ENCODE measurements around the gene PACS1. TPM values are rescaled to one million over a fixed set of nuclear protein-coding genes. Genes with fewer than 3 reads are reported as not detected.
A peak's percentile ranks its signal among the peaks of the same experiment; 100 is the strongest.

PACS1 gene
- total RNA-seq, 1 experiment from 2014 or later, result 13.0 TPM

DNA sequence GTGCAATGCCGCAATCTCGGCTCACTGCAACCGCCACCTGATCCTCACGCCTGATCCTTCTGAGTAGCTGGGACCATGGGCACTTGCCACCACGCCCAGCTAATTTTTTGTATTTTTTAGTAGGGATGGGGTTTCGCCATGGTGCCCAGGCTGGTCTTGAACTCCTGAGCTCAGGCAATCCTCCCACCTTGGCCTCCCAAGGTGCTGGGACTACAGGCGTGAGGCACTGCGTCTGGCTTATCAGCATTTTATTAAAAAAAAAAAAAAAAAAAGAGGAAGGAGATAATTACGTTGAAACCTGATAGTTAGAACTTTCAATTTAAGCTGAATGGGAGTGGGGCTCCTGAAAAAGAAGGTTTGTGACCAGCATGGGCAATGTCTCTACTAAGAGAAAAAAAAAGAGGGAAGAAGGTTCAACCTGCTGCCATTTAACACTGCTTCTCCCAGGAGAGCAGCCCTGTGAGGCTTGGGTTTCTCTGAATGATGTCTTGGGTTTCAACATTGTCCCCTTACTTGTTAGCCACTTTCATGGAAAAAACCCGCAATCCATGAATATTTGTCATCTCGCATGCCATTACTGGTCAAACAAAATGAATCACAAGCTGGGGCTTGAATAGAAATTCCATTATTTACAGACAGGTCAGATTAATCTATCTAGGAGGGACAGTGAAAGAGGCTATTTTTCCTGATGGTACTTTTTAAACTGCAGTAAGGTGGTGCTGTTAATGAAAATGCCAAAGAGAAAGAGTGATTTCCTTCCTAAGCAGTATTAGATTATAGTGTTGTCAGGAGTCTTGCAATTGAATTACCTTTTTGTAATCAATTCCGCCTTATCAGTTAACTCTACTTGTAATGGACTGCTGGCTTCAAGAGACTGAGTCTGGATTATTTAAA, 72.5 kb downstream of the PACS1 start:
- DNase-seq (ENCODE audit: low read depth), result peak; percentile 25

DNA sequence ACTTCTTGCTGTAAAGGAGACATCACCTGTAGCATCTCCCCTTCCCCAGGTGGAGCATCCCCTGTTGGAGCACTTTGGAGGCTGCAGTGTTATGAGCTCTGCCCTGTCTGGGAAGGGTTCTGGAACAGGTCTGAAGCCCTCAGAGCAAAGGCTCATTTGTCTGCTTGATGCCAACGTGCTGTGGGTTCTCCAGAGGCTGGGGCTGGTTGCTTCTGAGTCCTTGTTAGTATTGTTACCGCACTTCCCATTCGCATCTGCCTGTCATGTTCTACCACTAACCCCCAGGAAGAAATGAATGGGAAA, 73.1 kb downstream of the PACS1 start:
- DNase-seq (ENCODE audit: low read depth), result no peak

DNA sequence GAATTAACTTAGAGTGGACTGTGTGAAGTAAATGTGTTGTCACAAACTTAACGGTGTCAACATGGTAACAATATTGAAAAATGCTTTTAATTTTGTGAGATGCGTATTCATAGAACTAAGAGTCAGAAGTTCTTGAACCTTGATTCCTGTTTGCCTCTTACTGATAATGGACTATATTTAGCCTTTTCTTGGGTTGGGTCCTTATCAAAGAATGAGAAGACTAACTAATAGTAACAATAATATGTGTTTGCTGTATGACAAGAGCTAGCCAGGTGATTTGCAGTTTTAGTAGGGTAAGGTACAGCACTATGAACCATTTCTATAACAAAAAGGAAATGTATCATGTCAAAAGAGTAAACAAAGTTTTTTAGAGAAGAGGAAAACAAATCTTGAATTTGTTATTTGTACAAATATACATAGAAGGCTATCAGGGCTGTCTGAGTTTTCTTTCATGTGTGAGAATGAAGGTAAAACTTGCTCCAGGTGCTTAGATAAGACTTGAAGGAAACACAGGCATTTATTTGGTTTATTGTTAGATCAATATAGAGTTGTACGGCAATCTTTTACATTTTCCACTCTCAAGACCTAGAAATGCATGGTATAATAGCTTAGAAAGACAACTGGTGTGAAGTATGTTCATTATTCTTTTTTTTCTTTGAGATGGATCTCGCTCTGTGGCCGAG, 74.1 kb downstream of the PACS1 start:
- DNase-seq (ENCODE audit: low read depth), result no peak

DNA sequence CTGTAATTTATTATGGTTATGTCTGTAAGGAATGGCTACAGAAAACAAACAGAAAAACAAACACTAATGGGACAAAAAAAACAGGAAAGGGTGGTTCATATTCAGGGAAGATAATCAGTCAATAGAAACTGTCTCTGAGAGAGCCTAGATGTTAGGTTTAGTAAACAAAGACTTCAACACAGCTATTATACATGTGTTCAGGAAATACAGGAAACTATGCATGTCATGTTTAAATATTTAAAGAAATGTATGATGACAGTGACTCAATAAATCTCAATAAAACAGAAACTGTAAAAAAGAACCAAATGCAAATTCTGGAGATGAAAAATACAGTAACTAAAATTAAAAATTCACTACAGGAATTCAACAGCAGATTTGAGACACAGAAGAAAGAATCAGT, 76.0 kb downstream of the PACS1 start:
- no peak for DNase-seq (ENCODE audit: low read depth)

DNA sequence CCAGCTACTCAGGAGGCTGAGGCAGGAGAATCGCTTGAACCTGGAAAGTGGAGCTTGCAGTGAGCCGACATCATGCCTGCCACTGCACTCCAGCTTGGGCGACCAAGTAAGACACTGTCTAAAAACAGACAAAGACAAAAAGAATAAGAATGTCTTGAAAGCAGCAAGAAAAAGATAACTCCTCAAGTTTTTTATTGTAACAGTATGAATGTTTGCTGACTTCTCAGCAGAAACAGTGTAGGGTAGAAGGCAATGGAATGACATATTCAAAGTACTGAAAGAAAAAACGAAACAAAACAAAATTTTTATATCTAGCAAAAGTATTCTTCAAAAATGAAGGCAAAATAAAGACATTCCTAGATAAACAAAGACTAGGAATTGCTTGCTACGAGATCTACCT, 76.9 kb downstream of the PACS1 start:
- DNase-seq (ENCODE audit: low read depth), result no peak

DNA sequence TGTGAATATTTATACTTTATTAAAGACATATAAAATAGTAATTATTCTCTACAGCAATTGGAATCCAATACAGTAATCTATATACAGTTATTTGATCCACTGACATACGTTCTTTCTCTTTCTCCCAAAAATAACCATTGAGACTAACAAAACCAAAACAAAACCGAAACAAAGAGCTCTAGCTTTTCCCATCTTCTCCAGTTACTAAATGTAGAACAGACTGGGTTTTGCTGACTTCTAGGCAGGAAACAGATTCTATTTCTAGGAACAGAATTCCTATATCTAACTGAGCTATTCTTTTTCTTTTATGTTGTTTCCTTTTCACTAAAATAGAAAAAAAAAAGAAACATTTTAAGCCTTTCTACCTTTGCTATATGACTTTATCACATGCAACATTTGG, 80.1 kb downstream of the PACS1 start:
- no peak for DNase-seq (ENCODE audit: low read depth)

DNA sequence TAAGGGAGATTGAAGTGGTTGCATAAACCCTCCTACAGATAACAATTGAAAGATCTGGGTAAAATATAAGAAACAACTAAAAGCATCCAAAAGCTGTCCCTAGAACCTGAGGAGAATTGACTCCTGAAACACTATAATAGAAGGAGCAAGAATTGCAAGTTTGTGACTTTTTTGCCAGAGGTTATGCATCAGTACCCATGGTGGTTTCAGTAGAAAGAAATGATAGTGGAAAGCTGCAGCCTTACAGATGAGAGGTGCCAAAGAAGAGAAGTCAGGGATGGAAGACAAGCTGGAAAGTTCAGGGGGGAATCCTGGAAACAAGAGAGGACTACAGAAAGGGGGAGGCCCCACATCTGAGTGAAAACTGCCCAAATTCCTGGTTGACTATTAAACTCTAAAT, 80.7 kb downstream of the PACS1 start:
- no peak for DNase-seq (ENCODE audit: low read depth)

DNA sequence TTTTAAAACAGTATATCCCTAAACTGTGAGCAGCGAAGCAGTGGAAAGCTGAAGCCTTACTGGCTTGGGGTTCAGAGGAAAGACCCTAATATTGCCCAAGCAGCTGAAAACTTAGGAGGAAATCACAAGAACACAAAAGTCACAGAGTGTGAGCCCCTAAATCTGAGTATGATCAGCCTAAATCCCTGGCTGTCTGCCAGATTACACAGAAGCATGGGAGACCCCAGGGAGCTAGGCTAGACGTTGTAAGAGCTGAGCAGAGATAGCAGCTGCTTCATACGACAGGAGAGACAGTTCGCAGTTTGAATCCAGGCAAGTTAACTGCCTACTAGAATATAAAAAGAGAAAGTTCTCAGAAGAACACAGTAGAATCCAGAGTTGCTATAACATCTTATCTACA, 81.2 kb downstream of the PACS1 start:
- DNase-seq (ENCODE audit: low read depth), result no peak

DNA sequence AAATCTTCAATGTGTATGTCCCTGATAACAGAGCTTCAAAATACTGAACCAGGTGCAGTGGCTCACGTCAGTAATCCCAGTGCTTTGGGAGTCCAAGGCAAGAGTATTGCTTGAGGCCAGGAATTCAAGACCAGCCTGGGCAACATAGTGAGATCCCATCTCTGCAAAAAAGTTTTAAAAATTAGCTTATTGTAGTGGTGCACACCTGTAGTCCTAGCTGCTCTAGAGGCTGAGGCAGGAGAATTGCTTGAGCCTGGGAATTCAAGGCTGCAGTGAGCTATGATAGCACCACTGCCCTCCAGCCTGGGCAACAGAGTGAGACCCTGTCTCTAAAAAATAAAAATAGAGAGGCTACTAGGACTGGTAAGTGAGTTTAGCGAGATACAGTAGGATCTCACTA, 84.0 kb downstream of the PACS1 start:
- no peak for DNase-seq (ENCODE audit: low read depth)

DNA sequence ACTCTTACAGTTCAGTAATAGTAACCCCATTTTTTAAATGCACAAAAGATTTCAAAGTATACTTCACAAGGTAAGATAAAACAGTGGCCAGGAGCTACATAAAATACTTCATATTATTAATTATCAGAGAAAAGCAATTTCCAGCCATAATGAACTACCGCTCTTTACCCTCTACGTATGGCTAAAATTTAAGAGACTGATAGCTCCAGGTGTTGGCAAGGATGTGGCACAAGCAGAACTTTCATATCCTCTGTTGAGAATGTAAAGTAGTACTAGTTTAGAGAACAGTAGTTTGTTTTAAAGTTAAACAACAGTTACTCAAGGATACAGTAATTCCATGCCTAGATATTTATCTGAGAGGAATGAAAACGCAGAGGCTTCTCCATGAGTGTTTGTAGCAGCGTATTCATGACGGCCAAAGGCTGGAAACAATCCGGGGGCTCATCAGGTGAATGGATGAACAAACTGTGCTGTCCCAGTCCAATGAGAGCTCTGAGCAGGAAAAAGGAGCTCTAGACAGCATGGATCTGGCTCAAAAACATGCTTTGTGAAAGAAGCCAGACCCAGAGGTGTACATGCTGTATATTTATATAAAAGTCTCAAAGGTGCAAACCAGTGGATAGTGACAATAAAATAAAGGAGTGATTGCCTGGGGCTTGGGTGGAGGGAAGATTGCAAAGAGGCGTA, 85.5 kb downstream of the PACS1 start:
- DNase-seq (ENCODE audit: low read depth), result no peak

DNA sequence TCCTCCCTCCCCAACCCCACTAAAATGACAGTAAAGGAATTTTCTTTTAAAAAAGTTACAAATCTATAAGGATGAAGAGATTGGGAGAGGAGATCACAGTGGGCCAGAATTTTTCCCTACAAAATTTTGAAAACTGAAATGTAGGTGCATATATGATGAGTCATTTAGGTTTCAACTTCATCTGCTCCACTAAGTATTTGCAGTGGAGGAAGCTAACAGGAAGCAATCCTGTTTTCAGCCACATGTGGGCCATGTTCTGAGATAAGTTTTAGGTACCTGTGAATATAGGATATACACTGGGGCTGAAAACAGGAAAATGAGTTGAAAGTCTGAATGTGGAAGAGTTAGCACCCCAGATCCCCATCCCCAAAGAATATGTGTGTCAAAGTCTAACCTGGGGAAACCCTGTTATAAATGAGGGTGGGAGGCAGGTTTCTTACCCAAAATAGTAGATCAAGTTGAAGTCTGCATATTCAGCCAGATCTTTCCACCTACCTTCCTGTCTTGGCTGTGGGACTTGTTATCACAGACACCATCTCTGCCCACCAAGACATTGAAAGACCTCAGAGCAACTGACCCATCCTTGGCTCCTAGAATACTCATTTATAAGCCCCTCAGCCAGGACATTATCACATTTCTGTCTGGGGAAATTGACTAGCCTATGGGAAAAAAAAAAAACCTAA, 87.3 kb downstream of the PACS1 start:
- DNase-seq (ENCODE audit: low read depth), result no peak

DNA sequence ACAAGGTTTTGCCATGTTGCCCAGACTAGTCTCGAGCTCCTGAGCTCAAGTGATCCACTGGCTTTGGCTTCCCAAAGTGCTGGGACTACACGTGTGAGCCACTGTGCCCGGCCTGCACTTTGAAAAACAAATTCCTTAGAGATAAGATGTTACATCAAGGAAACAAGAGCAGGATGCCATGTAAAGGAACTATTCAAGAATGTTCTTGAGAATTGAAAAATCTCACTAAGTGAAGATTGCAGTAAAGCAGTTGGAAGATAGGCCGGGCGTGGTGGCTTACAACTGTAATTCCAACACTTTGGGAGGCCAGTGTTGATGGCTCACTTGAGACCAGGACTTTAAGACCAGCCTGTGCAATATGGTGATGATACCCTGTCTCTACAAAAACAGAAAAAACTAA, 88.1 kb downstream of the PACS1 start:
- DNase-seq (ENCODE audit: low read depth), result no peak

DNA sequence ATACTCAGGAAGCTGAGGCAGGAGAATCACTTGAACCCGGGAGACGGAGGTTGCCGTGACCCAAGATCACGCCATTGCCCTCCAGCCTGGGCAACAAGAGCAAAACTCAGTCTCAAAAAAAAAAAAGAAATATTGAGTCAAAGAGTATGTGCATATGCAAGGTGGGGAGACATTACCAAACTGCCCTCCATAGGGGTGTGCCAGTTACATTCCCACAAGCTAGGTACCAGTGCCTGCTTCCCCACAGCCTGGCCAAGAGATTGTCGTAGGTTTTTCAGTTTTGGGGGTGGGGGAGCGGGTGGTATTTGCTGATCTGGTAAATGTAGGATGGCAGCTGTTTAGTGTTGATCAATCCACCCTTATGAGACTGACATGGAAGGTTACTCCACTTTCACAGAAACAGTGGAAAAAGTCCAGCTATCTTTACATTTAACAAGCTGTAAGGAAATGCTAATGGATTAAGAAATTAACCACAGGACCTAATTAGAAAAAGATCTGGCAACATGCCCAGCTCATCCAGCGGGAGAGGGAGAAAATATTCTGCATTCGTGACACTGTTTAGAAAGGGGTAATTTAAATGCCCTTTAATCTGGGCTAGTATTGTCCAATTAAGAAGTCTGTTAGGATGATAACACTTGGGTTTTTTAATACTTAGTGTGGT, 89.4 kb downstream of the PACS1 start:
- DNase-seq (ENCODE audit: low read depth), result no peak

DNA sequence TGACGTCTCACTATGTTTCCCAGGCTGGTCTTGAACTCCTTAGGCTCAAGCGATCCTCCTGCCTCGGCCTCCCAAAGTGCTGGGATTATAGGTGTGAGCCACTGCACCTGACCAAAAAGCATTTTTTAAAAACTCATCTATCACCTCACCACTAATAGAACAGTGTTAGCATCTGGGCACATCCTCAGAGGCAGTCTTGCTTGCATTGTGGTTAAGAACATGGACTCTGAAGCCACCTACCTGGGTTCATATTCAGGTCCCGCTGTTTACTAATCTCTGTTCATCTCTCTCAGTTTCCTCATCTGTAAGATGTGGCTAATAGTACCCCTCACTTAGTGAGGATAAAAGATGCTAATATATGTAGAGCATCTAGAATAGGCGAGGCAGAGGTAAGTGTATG, 90.6 kb downstream of the PACS1 start:
- no peak for DNase-seq (ENCODE audit: low read depth)

DNA sequence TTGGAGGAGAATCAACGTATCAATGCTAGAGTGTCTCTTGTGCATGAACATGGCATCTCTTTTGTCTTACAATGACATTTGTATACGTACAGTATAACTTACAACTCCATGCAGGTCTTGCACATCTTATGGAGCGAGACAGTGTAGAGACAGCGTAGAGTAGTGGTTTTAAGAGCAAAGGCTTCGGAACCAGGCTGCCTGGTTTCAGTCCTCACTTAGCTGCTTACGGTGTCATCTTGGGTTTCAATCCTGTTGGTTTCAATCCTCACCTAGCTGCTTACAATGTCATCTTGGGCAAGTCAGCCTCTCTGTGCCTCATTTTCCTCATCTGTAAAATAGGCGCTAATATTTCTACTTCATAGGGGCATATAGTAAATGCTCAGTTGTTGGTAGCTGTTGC, 98.2 kb downstream of the PACS1 start:
- DNase-seq (ENCODE audit: low read depth), result no peak

DNA sequence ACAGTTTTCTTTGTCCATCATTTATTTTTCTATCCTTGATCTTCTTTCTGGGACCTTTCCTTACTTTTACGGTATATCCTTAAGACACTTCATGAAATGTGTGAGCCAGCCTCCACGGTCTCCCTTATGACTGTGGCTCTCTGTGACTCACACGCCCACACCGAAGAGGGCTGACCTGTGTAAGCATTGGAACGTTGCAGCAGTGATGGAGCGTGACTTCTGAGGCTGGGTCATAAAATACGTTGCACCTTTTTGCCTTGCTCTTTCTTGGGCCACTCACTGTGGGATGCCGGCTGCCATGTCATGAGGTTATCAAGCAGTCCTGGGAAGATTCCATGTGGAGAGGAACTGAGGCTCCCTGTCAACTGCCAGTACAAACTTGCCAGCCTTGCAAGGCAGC, 102.1 kb downstream of the PACS1 start:
- peak; percentile 58 for DNase-seq (ENCODE audit: low read depth)

DNA sequence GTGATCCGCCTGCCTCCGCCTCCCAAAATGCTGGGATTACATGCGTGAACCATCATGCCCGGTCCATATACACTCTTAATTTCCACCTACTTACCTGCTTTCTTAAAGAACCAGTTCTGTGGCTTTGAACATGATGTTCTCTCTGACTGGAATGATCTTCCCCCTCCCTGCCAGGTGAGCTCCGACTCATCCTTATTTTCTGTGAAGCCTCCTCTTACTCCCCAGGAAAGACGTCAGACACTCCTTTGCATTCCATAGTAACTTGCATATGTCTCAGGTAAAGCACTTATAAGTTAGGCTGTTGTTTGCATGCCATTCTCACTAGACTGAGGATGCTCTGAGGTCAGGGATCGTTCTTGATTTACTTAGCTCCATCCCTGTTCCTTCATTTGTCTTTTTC, 106.6 kb downstream of the PACS1 start:
- no peak for DNase-seq (ENCODE audit: low read depth)

DNA sequence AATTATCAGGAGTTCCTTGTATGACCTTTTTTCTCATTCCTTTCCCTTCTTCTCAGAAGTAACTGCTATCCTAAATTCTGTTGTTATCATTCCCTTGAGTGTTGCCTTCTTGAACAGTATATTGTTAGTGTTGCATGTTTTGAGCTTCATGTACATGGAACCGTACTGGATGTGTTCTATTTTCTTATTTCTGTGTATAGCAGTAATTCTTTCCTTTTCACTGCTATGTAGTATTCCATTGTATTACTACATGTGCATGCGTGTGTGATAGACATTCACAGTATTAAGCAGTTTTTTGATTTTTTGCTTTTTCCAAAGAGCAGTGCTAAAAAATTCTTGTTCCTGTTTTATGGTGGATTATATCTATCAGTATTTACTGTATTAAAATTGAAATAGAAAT, 108.1 kb downstream of the PACS1 start:
- DNase-seq (ENCODE audit: low read depth), result no peak

DNA sequence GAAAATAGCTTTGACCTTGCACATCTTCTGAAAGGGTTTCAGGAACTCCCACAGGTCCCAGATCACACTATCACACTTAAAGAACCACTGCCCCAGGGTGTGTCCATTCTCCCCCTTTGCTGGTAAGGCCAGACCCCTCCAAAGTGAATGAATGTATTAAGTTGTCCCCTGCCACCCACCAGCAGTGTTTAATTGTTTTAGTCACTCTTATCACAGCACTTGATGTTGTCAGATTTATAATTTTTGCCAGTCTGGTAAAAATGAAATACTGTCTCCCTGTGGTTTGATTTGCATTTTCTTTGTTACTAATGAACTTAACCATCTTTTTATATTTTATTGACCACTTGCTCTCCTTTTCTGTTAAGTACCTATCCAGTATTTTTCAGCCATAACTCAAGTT, 108.8 kb downstream of the PACS1 start:
- DNase-seq (ENCODE audit: low read depth), result no peak

DNA sequence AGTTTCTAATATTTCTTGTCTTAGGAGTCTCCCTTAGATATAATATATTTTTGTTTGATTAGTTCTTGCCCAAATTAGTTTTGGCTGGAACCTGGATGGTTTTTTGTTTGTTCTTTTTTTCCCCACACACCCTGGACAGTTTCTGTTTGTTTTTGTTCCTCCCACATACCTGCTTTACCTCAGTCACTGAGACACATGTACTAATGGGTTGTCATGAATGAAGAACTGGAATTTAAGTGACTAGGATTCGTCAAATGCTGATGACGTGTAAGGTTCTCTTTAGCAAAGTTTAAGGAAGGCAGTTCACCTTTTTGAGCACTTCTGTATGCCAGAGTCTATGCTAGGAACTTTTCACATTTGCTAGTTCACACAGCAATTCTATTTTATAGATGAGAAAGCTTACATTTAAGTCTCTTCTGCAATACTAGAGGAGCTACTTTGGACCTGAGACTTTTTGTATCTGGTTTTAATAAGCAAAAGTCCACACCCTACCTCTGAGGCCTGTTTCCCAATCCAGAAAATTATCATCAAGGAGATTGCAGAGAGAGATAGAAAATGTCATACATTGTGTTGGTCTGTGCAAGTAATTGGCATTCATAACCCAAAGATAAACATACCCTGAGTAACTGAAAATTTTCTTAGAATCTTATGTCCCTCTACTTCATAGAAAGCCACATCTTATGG, 111.7 kb downstream of the PACS1 start:
- DNase-seq (ENCODE audit: low read depth), result no peak

DNA sequence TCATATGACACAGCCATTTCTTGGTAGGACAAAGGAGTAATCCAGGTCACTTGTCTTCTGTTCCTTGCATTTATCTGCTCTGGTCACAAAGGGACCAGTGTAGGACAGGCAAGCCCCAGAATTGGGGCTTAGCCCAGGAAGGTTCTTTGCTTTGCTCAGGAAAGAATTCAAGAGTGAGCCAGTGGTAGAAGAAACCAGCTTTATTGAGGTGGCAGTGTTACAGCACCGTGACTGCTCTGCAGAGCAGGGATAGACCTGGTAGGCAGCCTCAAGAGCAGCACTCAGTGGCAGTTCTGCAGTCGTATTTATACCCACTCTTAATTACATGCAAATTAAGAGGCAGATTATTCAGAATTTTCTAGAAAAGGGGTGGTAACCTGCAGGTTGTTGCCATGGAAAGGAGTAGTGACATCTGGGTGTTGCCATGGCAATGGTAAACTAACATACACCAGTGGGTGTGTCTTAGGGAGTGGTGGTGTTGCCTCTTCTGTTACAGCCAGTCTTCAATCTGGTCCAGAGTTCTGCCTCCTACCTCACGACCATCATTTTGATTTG, 113.5 kb downstream of the PACS1 start:
- DNase-seq (ENCODE audit: low read depth), result no peak
